Mesenteric fat pad (tissue), 1 donor: Measurements from ENCODE around the gene TTC23. TPM values are rescaled to one million over a fixed set of nuclear protein-coding genes. Genes with fewer than 3 reads are reported as not detected.

Experiments
- DNase-seq: peaks from one replicate; pipeline ENCODE4 v3.0.0-alpha.2; 2020; ENCODE audit warnings: low spot score
- long read RNA-seq: library from polyadenylated mRNA; unstranded; transcript quantifications from one replicate; pipeline ENCODE4 v2.0.0, GENCODE V29; 2020
- total RNA-seq: library from RNA; stranded (reverse); fragmentation: NEBNext Ultra II Directional; extraction: Animal tissue kit (Norgen Biotek cat#: 25700); gene quantifications from one replicate; pipeline ENCODE4 v1.2.1, GENCODE V29; 2021
- donor health status: DM: yes; HTN: yes; CAD: no.

TTC23 gene, protein sequence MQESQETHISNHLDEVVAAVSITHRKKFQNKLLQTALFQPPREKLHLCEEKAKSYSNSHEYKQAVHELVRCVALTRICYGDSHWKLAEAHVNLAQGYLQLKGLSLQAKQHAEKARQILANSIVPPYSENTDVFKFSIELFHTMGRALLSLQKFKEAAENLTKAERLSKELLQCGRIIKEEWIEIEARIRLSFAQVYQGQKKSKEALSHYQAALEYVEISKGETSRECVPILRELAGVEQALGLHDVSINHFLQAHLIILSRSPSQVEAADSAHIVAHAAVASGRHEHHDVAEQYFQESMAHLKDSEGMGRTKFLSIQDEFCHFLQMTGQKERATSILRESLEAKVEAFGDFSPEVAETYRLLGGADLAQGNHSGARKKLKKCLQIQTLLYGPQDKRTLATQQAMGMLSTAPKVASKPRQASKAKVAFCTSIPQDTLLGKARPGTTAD
- total RNA-seq = 18.7 TPM
- long read RNA-seq, partial matches to known transcripts = 1 of 24 reads
- long read RNA-seq, other reads (novel, unspliced or antisense) = 23 of 24 reads

DNA sequence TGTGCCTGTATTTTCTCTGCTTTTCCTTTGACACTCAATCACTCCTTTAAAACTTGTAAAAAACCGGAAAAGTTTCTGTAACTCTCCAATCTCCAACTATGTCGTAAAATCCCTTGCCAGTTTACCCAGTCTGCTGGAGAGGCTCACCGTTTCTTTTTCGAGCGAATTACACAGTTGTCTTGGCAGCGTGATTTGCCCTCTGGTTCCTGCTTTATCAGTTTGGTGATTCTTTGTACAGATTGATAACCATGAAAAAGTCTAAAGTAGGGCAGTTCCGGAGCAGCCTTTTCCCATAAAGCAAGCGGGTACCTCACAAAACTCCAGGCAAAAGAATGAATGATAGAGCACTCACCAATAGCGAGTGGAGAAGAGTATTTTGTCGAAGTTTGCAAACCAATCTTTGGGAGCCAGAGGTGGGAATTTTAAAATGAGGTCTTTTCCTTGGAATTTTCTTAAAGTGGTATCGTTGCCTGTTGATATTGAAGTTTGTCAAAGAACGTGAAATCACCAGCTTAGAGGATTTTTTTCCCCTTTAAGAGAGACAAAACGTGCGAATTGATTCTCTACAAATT is at the start of gene TTC23:
Gene TTC23 (minus strand): TSS at position 312 of the 572 bp plus-strand sequence. CDS start 20,869 bp downstream, outside the sequence.
- DNase-seq = no peak

DNA sequence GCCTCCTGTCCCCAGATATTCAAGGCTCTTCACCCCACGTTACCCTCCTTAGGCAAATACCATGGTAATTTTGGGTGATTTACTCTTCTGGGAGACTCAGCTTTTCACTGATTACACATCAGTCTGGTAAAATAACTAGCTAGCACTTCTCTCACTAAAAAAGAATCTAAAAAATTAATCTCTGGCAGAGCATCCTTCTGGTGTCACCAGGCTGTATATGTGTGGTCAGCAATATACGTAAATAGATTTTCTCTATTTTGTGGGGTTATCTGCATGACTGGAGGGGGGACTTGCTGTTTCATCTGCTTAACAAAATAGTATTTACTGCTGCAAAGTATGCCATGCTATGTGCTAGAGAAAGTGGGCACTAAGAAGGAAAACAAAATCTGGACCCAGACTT is 47.0 kb upstream of the TTC23 start:
- no peak for DNase-seq

DNA sequence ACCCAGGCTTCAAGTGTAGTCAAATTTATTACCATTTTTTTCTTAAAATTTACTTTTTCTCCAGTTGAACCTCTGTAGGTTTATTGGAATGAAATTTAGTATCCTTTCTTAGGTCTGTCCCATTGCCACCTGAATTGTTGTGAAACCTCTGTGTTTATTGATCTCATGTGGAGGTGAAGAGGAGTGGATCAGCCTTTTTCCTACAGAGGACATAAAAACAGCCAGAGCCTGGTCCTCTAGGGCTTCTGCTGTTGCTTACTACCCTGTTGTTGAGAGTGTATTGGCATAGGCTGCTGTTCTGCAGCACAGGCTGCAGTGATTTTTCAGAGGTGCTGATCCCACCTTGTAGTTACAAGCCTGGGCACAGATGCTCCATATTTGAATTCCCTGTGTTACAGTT is 46.5 kb upstream of the TTC23 start:
- no peak for DNase-seq

DNA sequence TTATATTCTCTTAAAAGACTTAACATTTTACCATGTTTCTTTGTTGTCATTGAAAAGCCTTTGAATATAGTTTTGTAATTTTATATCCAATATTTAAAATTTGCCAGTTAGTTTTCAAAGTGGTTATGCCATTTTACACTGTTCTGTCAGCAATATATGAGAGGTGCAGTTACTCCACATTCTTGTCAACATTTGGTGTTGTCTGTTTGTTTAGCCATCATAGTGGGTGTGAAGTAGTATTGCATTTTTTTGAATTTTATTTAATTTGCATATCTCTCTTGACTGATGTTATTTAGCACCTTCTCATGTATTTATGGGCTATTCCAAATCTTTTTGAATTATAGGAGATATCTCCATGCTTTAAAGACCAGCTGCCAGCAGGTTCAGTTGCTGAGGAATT is 42.3 kb upstream of the TTC23 start:
- DNase-seq = no peak

DNA sequence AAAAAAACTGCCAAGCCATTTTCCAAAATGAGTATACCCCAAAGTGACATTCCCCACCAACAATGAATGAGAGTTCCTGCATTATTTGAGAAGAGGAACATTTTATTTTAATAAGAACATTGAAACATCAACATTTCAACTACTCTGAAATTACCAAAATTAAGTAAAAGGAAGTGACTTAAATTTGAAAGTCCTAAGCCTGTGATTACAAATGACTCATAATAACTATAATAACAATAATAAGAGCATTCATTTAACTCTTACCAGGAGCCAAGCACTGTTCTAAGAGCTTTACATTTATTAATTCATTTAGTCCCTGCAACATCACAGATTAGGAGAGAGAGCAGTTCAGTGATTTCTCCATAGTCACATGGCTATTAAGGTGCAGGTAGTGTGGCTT is 34.3 kb upstream of the TTC23 start:
- no peak for DNase-seq

DNA sequence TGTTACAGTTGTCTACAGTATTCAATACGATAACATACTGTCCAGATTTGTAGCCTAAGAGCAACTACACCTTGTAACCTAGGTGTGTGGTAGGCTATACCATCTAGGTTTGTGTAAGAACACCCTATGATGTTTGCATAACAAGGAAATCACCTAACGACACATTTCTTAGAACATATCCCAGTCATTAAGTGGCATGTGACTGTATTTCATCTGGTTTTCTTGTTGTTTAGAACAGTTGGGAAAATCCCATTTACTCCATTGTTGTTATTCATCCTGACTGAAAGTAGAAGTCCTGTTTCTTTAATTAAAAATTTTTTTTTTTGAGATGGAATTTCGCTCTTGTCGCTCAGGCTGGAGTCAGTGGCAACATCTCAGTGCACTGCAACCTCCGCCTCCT is 33.2 kb upstream of the TTC23 start:
- DNase-seq = no peak

DNA sequence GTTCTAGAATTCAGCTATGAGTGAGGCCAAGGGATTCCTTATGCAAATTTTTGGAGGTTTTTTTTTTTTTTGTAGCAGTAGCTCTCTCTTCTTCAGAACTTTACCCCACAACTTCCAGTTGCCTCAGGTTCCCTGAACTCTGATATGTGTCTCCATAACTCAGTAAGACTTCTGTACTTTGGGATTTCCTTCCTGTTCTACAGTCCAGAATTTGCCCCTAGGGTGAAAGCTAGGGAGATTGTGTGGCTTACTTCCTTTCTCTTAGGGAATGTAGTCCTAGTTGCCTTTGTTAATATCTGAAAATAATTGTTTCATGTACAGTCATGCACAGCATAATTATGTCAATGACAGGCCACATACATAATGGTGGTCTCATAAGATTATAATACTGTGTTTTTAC is 32.7 kb upstream of the TTC23 start:
- no peak for DNase-seq

DNA sequence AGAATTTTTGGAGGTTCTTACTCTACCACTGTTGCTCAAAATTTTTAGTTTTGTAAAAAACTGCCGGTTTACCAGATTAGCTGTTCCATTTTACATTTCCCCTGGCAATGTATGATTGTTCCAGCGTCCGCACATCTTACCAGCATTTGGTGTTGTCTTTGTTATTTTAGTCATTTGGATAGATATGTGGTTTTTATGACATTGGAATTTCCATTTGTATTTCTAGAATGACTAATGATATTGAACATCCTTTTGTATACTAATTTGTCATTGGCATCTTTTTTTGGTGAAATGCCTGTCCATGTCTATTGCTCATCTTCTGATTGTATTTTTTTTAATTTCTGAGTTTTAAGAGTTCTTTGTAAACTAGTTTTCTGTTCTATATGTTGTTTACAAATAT is 30.4 kb upstream of the TTC23 start:
- DNase-seq = no peak

DNA sequence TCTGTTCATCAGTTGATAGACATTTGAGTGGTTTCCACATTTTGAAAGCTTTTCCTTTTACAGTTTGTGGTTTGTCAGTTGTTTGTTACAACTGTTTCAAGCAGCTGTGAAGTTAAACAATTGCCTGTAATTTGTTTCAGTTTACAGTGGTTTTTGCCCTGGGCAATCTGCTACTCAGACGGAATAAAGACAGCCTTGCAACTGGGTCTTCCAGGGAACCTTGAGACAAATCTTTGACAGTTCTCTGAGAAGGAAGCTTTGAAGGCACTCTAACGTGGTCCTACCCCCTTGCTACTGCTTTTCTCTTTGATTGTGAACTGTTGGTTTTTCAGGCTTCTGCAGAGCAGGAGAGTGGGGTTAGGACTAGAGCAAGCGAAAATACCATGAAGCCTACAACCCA is 29.9 kb upstream of the TTC23 start:
- no peak for DNase-seq

DNA sequence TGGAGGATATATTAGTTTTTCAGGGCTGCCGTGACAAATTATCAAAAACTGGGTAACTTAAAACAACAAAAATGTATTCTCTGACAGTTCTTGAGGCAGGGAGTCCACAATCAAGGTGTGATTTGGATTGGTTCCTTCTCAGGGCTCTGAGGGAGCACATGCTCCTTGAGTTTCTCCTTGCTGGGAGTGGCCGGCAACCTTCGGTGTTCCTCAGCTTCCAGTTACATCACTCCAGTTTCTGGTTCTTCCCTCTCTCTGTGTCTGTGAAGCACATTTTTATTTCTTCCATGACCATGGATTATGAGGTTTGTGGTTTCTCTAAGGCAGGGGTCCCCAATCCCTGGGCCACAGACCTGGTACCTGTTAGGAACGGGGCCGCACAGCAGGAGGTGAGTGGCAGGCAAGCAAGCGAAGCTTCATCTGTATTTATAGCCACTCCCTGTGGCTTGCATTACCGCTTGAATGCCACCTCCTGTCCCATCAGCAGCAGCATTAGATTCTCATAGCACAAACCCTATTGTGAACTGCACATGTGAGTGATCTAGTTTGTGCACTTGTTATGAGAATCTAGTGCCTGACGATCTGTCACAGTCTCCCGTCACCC is 26.2 kb upstream of the TTC23 start:
- no peak for DNase-seq

DNA sequence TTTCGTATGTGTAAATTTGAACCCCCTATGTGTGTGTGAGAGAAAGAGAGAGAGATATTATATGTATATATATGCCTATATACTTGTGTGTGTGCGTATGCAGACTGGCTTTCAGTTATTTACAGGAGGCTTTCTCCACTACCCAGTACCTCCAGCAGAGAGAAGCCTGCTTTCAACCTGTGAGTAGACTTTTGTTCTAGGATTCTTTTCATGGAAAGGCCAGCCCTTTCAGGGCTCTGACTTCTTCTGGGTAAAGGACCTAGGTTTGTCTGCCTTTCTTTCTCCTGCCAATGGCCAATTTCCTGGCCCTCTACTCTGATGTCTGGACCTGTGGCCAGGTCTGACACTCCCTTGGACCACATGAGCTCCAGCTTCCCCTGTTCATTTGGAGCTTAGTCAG is 25.7 kb upstream of the TTC23 start:
- no peak for DNase-seq

DNA sequence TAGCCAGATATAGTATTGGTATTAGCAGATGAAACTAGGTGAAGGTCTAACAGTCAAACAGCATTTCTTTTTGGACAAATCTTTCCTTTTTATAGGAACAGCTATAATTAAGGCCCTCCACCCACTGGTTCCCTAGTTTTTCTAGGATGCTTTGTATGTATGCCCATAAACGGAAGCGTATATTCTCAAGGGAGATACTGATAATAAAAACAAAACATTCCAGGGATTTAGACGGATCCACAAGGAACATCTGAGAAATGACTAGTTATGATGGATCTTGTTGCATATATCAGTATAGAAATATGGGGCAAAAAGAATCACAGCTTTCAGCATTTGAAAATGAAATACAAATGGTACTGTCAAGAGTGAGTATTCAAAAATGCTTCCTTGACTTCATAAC is 24.4 kb upstream of the TTC23 start:
- no peak for DNase-seq

DNA sequence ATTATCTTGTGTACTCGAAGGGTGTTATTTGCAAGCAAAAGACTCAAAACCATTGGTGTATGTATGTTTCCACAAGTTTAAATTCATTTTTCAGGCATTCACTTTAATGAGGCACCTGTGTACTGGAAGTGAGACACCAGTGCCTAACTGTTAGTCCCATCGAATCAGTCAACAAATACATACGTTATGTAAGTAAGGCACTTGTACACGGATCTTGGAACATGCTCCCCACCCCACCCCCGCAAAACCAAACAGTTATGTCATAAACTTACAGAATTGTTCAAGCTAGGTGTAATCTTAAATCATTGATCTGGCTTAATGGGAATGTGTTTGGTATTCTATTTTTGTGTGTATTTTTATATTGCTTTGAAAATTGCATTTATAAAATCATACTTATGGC is 19.1 kb upstream of the TTC23 start:
- no peak for DNase-seq

DNA sequence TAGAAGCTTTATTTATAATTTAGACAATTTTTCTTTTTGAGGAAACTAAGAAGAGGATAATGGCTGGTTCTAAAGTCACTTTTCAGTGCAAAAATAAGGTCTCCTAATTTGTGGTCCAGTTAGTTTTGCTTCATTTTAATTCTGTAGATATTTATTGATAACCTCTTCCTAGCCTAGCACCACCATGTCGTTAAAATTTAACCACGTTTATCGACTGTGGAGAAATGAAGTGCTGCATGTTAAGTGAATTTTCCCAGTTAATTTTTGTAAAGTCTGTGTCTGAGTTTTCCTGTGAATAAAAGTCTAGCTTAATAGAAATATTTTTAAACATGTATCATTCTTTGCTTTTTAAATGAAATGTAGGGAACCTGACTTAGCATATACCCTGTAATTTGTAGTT is 18.6 kb upstream of the TTC23 start:
- no peak for DNase-seq

DNA sequence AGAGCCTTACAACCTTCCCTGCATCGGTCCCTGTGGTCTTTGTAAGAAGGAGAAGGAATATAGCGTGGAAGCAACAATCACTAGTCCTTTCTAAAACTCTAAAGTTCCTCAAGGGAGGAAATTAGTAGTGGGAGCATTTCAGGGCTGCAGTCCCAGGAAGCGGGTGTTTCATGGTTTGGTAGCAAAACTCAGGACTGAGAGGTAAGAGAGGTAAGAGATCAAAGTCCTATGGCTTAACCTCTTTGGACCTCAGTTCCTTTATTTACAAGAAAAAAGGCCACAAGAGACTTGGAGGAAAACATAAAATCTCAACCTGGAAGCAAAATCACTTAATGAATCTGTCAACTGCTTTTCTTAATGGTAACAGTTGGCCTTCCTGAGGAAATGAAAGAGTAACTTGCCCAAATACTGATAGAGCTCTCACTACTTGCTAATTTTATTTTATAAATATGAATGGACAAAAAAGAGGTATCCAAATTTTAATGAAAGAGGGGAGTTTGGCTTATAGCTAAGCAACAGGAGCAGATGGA is 16.2 kb upstream of the TTC23 start:
- DNase-seq = no peak

DNA sequence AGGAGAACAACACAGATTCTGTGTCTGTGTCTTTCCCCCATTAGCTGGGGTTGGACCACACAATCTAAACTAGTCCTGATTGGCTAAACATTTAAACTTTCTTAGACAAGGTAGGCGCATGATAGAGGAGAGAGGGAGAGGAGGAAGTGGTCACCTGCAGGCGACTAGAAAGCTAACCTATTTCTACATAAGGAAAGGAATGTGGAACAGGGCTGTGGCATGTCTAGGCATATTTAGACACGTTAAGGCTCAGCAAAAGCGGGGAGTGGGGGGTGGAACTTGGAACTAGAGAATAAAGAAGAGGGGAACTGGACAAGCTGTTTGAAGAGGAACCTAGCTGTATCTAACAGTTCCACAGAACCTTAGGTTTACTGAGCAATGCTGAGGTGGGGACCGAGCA is 14.7 kb upstream of the TTC23 start:
- no peak for DNase-seq

DNA sequence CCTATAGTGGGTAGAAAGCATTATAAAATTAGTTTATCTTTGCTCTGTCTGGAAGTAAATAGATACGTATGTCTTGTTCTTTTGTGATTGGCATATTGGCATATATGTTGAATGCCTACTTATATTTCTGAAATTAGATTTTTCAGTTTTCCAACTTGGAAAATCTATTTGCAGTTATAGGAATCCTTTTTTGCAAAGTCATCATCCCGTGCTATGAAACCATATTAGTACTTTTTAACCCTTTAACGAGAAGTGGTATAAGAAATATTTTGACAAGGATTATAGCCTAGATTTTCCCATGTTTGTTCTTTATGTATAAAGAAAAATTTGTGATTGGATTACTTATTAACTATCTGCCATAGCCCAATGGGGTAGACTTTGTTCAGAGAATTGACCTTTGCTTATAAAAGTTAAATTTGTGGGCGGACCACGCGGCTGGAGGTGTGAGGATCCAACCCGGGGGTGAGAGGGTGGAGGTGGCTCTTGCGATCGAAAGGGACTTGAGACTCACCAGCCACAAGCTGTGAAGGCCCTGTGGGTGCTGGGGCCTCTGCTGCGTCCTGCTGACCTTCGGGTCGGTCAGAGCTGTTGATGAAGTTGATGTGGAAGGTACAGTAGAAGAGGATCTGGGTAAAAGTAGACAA is 7.8 kb upstream of the TTC23 start:
- no peak for DNase-seq

DNA sequence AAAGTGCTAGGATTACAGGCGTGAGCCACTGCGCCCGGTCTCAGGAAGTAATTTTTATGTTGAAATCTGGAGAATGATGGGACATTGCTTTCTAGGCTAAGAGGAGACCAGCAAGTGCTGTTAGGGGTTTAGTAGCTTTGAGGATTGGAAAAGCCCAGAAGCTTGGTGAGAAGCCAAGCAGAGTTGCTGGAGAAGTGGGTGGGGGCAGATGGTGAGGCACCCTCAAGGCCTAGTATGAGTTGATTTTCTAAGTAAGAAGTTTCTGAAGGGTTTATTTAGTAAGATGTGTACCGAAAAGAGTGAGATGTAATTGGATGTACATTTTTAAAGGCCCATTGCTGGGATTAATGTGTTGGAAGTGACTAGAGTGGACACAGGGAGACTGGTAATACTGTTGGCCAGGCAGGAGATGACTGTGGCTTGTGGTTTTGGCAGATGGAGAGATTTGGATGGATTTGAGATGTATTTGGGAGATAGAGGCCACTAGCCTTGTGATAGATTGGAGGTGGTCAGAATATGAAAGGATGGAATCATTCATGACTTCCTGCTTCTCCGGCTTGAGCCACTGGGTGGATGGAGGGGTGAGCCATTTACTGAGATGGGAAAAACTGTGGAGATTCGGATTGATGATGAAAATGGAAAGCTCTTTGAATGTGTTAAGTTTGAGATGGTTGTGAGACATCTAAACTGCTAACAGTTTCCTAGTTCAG is 4.2 kb upstream of the TTC23 start:
- no peak for DNase-seq

DNA sequence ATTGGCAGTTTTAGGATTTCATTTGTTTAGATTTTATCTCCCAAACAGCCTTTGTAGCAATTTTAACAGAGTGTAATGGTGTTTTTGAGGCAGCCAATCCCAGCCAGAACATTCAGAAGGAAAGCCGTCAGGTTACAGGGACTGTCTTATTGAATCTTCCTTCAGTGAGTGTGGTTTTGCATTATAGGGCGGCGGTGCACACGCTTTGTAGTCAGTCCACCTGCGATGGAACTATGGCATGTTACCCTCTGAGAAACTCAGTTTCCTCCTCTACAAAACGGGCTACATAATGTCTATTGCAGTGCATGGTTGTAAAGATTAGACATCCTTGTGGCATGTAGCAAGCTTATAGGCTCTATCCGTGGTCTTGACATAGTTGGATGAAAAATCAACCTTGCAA is 2.9 kb upstream of the TTC23 start:
- DNase-seq = no peak

DNA sequence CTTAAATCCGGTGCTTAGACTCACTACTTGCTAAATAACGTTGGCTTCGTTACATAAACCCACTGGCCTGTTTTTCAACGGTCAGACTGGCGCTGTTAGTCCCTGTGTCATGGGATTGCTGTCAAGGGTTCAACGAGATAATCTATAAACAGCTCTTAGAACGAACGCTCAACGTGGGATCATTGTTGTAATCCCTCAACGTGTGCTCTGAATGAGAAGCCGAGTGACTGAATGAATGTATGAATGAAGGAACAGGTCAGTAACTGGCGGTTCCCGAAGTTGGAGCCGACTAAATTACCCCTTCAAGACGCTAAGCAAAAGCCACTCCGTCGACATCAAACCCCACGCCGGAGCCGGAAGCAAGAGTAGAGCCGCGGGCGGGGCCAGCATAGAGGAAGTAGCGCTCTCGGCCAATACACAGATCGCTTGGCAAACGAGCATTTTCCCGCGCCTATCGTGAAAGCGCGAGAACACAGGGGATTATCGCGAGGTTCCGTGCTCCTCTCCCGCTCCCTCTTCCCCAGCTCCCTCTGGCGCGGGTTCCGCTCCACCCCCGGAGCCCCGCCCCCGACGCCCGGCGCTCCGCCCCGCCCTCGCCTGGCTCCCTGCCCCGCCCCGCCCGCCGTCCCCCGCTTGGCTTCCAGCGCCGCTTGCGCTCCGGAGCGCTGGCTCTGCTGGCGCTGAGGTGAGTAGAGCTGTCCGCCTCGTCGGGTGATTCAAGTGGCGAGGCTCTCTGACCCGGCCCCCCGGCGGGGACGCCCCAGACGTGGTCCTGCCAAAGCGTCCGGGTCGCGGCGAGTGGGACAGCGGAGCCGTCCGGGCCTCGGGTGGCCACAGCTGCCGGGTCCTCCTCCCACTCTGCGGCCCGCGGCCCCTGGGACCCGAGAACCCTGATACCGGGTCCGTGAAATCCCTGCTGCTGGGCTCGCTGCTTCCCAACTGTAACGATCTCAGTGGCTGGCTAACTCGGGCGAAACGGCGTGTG is 1.8 kb upstream of the TTC23 start, which contains the start of gene LRRC28:
Gene LRRC28 (plus strand): TSS at position 625 of the 985 bp plus-strand sequence. CDS start 4,477 bp downstream, outside the sequence.
- DNase-seq = peak; percentile 98
